Spleen (tissue), 11 donors: Measurements from ENCODE around the gene JADE2. TPM values are rescaled to one million over a fixed set of nuclear protein-coding genes. Genes with fewer than 3 reads are reported as not detected.
A peak's percentile ranks its signal among the peaks of the same experiment; 100 is the strongest.

ENCODE experiments used
- DNase-seq: peaks from one replicate; pipeline ENCODE4 v3.0.0-alpha.2; 2020
- H3K27ac ChIP-seq, 8 donors: fragments of 200-600 bp; sonication (generic) in 7 of 8; 1 replicate in 4 of 8; 2 replicates in 4 of 8; pipeline versions ENCODE4 v1.5.0 to v1.8.0; 2016 to 2021; ENCODE audit warnings: inconsistent platforms in 4 of 8, mild to moderate bottlenecking in 4 of 8, moderate library complexity in 1 of 8
- H3K27me3 ChIP-seq, 7 donors: fragments of 200-600 bp; sonication (generic) in 6 of 7; replicated peaks in 1 of 7; 1 replicate in 4 of 7; 2 replicates in 3 of 7; pipeline versions ENCODE4 v1.5.0 to v1.8.0; 2016 to 2021; ENCODE audit warnings: inconsistent platforms in 3 of 7, mild to moderate bottlenecking in 1 of 7
- H3K36me3 ChIP-seq, 6 donors: fragments of 200-600 bp; sonication (generic) in 5 of 6; 1 replicate in 4 of 6; 2 replicates in 2 of 6; pipeline versions ENCODE4 v1.5.0 to v1.8.0; 2016 to 2021; ENCODE audit warnings: inconsistent platforms in 2 of 6
- H3K4me1 ChIP-seq, 6 donors: fragments of 200-600 bp; sonication (generic) in 5 of 6; 1 replicate in 3 of 6; 2 replicates in 3 of 6; pipeline versions ENCODE4 v1.5.0 to v1.8.0; 2016 to 2021; ENCODE audit warnings: inconsistent platforms in 3 of 6
- H3K4me3 ChIP-seq, 8 donors: fragments of 200-600 bp; sonication (generic) in 7 of 8; 1 replicate in 4 of 8; 2 replicates in 4 of 8; pipeline versions ENCODE4 v1.5.0 to v1.8.0; 2016 to 2021; ENCODE audit warnings: inconsistent platforms in 4 of 8, mild to moderate bottlenecking in 4 of 8, moderate library complexity in 2 of 8
- H3K9me3 ChIP-seq, 8 donors: fragments of 200-600 bp; sonication (generic) in 7 of 8; 1 replicate in 4 of 8; 2 replicates in 4 of 8; pipeline versions ENCODE4 v1.5.0 to v1.8.0; 2016 to 2021; ENCODE audit warnings: inconsistent platforms in 4 of 8
- CTCF ChIP-seq, 11 experiments: fragments of 200-600 bp in 7 of 11; fragments of 450-650 bp in 4 of 11; sonication (generic) in 4 of 11; IDR thresholded peaks in 8 of 11; conservative IDR thresholded peaks in 3 of 11; 1 replicate in 7 of 11; 2 replicates in 4 of 11; pipeline versions ENCODE4 v1.4.0 to v1.8.0; 2016 to 2021; ENCODE audit warnings: antibody characterized with exemption in 11 of 11, inconsistent platforms in 4 of 11, mild to moderate bottlenecking in 1 of 11
- POLR2A ChIP-seq, 3 donors: fragments of 450-650 bp; IDR thresholded peaks; one replicate each; pipeline ENCODE4 v1.5.1; 2017; ENCODE audit warnings: antibody characterized with exemption in 3 of 3, mild to moderate bottlenecking in 1 of 3
- POLR2AphosphoS5 ChIP-seq, 3 donors: sonication (generic); formaldehyde crosslinking; IDR thresholded peaks; one replicate each; pipeline ENCODE4 v1.5.1; 2017; ENCODE audit warnings: antibody characterized with exemption in 3 of 3
- WGBS, 5 donors: extraction: QIAGEN DNeasy Blood & Tissue Kit in 3 of 5; methylation state at CpG; one replicate each; pipeline versions ENCODE4 v1.1.5 to v1.1.7; 2013 to 2018; 5-methylcytosine and 5-hydroxymethylcytosine counted together
- intact Hi-C: fragments of 100-400 bp; cut with DNase I; formaldehyde crosslinking; loops from one replicate; pipeline ENCODE4 v1.15.0; 2023; ENCODE audit warnings: low total_unique reads
- polyA plus RNA-seq, 3 donors: library from polyadenylated mRNA; stranded (reverse); fragments of 200-250 nt; gene quantifications; one replicate each; pipeline ENCODE4 v1.2.1, GENCODE V29; 2013
- total RNA-seq, 7 donors: library from RNA; depleted of rRNA in 3 of 7; stranded (reverse); fragments of >200 nt in 3 of 7; fragmentation: NEBNext Ultra II Directional in 4 of 7; extraction: Animal tissue kit (Norgen Biotek cat#: 25700) in 4 of 7; gene quantifications; one replicate each; pipeline versions ENCODE4 v1.1.0 to v1.2.1, GENCODE V29; 2016 to 2021
- donor health status: healthy with polysubstance abuse.
- donor health status: DM: no; HTN: no; CAD: no; lungs with moderate emphysema.
- donor health status: DM: no; HTN: no; CAD: no.
- donor health status: Bipolar disorder and iron deficiency.
- donor health status: healthy.
- donor health status: DM: no; HTN: no; CAD: no.
- donor health status: DM: yes; HTN: yes; CAD: no.

The JADE2 gene
- total and polyA plus RNA-seq, 10 donors: 12.3 to 131 (median 94.3) TPM

GRCh38 chr5:134578578-134579283 lies 53.3 kb downstream of the JADE2 start:
- Histone ChIP-seq H3K27ac (no peak overlapping the region), H3K4me1 (peaks cover 12 to 60% (median 22%) of the 10 kb centered on the region in 6 donors), H3K9me3 (no peaks in the 10 kb centered on the region), H3K36me3 (peaks cover 4 to 92% (median 65%) of the 10 kb centered on the region in 6 donors), H3K4me3 (no peak overlapping the region), H3K27me3 (no peaks in the 10 kb centered on the region)
- TF ChIP-seq POLR2AphosphoS5 (IDR thresholded peaks at IDR 0.05) (peak in 1 of 3 donors; percentile 16), CTCF (IDR thresholded peaks at IDR 0.05 in 8 of 11, conservative IDR thresholded peaks at IDR 0.05 in 3 of 11) (no peak), POLR2A (IDR thresholded peaks at IDR 0.05) (no peak)
- intact Hi-C loops: loop anchor here (10.0 kb wide), 2 partner anchors 54 to 164 kb away; partner anchors contain the start of genes CDKN2AIPNL and JADE2
- DNase-seq: peak; percentile 73
- WGBS, 5 donors: 88 to 95% (median 94%) methylated on average over 22 to 32 of the region's 32 CpGs

- Histone ChIP-seq H3K4me3 (no peak overlapping the region), H3K27ac (no peak overlapping the region), H3K36me3 (peaks cover 4 to 86% (median 59%) of the 10 kb centered on the region in 6 donors), H3K27me3 (no peaks in the 10 kb centered on the region), H3K4me1 (peaks cover 12 to 60% (median 22%) of the 10 kb centered on the region in 6 donors), H3K9me3 (no peaks in the 10 kb centered on the region)
- DNase-seq: no peak
- TF ChIP-seq CTCF (IDR thresholded peaks at IDR 0.05 in 8 of 11, conservative IDR thresholded peaks at IDR 0.05 in 3 of 11): no peak
- TF ChIP-seq POLR2AphosphoS5 (IDR thresholded peaks at IDR 0.05): no peak
- WGBS, 5 donors: 90 to 96% (median 93%) methylated on average over 11 to 13 of the region's 13 CpGs
- intact Hi-C loops: loop anchor here (10.0 kb wide), 2 partner anchors 55 to 165 kb away; partner anchors contain the start of genes CDKN2AIPNL and JADE2
These were observed 53.9 kb downstream of the JADE2 start for GRCh38 chr5:134579284-134579771.

- Histone ChIP-seq H3K4me3 (no peak overlapping the region), H3K27me3 (no peaks in the 10 kb centered on the region), H3K36me3 (peaks cover 0 to 79% (median 52%) of the 10 kb centered on the region in 6 donors), H3K27ac (peak overlapping the region in 1 of 8 donors; percentile 33), H3K4me1 (peaks cover 12 to 60% (median 22%) of the 10 kb centered on the region in 6 donors), H3K9me3 (no peaks in the 10 kb centered on the region)
- intact Hi-C loops: no loop called here
- TF ChIP-seq CTCF (IDR thresholded peaks at IDR 0.05 in 8 of 11, conservative IDR thresholded peaks at IDR 0.05 in 3 of 11) (no peak), POLR2A (IDR thresholded peaks at IDR 0.05) (no peak), POLR2AphosphoS5 (IDR thresholded peaks at IDR 0.05) (peak; percentile 9 to 52 (median 45))
- WGBS, 5 donors: 49 to 78% (median 74%) methylated on average over 14 of the region's 14 CpGs
- DNase-seq: no peak
These were observed 54.6 kb downstream of the JADE2 start for GRCh38 chr5:134580001-134580460.
